Measurements from ENCODE around the gene NFKBIE.

GRCh38 chr6:44237021-44237812 lies 28.1 kb downstream of the NFKBIE start:
- no peak for TF ChIP-seq CTCF (IDR thresholded peaks at IDR 0.05)
- TF ChIP-seq POLR2AphosphoS5 (IDR thresholded peaks at IDR 0.05; ENCODE audit: insufficient read depth in 1 of 2, low read depth in 1 of 2) = peak in 1 of 2 donors; percentile 81
- no peak for TF ChIP-seq POLR2A (IDR thresholded peaks at IDR 0.05)
